Stimulated activated CD8-positive, alpha-beta memory T cell treated with anti-CD3 and anti-CD28 coated beads, Interleukin-4, amount 100 ng/mL, for 4 hours (primary cell): ENCODE data around the gene ENPP6.

Experiments
- DNase-seq, 2 donors: peaks; one replicate each; pipeline ENCODE4 v3.0.0-alpha.2; 2020; ENCODE audit warnings: low read depth in 2 of 2, low spot score in 1 of 2

The ENPP6 gene

DNA sequence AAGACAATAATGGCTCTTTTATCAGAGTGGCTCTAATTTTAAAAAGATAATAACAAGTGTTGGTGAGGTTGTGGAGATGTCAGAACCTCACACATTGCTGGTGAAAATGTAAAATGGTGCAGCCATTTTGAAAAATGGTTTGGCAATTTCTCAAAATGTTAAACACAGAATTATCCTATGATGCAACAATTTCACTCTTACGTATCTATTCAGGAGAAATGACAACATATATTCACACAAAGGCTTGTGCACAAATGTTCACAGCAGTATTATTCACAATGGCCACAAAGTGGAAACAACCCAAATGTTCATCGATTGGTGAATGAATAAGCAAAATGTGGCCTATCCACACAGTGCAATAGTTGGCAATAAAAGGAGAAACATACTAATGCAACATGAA, 24.7 kb downstream of the ENPP6 start:
- DNase-seq: no peak

DNA sequence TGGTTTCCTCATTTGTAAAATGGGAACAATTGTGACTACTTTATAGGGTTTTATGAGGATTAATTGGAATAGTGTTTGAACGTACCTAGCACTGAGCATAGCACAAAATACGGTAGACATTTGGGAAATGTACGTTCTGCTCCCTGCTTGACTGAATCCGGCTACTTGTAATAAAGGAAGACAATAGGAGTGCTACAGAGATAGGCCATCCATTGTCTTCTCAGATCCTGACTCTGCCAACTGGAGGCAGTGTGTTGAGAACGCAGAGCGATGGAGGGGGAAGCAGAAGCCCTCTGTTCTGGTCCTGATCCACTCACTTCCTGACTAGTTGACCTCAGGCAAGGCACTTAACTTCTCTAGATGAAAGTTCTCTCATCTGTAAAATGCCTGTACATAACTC, 26.4 kb downstream of the ENPP6 start:
- no peak for DNase-seq

DNA sequence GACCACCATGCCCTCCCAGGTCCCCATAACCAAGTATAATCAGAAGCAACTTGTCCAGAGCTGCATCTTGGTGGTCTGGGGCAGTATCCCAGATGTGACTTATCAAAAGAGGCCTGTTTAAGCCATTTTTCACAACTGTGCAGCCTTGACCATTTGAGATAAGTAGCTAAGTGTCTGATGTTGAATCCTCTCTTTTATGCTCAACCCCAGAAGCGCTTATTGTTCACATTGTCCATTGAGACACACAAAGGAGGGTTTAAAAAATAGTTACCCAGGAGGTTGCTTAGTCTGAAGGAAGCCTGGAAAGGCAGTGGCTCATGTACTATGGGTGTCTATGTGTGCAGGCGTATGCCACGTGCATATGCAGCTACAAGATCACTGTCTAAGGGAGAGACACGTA, 27.0 kb downstream of the ENPP6 start:
- DNase-seq: no peak

DNA sequence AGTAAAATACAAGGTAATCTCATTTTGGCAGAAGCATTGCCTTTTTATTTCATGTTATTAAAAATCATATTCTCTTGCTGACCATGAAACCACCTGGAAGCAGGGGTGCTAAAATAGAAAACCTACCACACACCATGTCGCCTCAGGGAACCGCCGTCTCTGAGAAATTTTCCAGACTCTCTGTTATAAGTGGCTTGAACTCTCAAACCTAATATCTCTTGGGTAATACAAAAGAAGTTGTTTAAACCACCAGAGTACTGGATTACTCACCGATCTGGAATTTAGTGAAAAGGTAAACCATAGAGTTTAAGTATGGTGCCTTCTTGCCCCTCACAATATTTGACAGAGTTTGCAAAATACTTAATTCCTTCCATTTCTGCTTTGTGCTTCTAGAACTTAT, 27.7 kb downstream of the ENPP6 start:
- DNase-seq: no peak

DNA sequence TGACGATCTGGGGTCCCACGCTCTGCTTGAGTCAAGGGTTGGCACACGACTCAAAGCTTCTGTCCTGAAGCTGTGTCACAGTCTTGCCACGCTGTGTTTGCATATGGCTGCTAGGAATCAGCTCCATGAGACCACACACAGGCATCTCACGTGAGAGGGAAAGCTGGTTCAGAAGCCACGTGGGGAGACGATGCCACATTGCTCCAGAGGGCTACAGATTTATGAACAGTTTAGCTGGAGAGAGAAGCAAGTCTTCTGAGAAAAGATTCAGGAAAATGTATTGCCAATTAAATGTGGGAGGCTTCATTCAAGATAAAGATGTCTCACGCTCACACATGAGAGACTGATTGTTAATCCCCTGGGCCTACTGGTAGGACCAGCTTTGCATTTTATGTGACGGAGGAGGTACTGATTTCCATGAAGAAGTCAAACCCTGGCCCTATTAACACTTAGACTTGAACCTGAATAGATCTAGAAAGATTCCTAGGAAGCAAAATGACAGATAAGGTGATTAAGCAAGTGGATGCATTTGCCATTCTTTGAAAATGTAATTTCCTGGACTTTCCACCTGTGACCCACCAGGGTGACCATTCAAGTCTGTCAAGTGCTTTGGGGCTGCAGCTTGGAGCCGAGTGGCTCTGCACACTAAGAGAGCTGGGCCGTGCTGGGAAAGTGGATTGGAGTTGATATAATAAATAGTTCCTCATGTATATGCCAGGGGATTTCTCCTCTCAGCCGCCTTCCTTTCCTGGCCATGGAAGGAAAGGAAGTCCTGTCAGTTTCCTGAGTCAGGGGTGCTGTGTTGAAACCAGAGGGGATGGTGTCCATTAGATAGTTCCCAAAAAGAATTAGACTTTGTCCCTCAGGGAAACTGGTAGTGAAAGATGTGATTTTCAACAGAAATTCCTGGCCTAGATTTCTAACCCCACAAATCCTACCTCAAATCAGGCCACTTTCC, 29.0 kb downstream of the ENPP6 start:
- no peak for DNase-seq

DNA sequence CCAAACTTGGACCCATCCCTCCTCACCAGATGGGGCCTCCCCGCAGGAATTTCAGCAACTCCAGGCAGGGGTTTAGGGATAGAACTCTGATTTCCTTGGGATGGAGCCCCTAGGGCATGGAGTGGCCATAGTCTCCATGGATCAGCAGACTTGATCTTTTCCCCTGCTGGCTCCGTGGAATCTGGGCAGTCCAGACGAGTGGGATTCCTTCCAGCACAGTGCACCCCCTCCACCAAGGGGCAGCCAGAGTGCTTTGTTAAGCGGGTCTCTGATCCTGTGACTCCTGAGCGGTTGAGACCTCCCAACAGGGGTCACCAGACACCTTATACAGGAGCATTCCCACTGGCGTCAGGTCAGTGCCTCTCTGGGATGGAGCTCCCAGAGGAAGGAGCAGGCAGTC, 40.4 kb downstream of the ENPP6 start:
- no peak for DNase-seq

DNA sequence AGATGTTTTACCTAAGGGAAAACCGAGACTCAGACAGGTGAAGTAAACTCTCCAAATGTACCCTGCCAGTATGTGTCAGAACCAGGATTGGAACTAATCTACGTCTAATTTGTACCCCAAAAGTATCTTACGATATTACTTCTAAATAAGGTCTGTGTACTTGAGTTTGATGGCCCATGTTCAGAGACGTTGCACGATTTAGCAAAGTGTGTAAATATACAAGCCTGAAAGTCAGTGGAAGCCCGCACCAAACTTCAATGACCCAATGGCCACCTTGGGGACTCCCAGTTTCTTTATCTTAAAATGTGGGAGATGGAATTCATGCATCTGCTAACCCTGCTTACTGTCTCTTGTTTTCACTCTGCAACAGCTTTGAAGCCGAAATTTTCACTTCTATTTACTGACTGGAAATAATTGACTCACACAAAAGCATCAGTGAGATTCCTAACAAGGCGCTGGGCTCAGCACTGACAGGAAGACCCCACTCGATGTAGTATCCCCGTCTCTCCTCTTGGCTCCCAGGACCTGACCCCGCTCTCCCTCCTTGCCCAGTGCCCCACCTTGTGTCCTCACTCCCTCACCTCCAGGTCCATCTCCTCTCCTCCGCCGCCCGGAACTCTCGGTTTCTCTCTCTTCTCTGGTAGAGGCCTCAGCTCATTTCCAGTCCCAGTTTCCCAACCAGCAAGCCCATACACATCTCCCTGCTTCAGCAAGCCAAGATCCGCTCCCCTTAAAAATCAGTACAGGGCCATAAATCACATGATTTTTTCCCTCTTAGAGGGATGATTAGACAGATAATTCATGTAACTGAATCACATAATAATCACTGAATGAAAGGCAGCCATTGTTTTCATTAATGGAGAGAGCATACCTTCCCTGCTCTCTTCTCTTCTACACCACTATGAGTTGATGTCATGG, 42.8 kb downstream of the ENPP6 start:
- DNase-seq: no peak

DNA sequence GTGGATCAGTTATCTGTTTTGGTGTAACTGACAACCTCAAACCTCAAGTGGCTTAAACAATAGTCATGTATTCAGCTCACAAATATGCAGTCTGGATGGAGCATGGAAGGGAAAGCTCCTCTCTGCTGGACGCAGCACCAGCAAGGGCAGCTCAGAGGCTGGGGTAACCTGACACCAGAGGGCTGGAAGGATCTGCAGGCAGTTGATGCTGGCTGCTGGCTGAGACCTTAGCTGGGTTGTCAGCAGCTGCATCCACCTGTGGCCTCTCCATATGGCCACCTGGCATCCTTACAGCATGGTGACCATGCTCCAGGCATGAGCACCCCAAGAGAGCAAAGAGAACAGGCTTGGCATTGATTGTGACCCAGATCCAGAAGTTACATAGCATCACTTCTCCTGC, 46.7 kb downstream of the ENPP6 start:
- DNase-seq: no peak

DNA sequence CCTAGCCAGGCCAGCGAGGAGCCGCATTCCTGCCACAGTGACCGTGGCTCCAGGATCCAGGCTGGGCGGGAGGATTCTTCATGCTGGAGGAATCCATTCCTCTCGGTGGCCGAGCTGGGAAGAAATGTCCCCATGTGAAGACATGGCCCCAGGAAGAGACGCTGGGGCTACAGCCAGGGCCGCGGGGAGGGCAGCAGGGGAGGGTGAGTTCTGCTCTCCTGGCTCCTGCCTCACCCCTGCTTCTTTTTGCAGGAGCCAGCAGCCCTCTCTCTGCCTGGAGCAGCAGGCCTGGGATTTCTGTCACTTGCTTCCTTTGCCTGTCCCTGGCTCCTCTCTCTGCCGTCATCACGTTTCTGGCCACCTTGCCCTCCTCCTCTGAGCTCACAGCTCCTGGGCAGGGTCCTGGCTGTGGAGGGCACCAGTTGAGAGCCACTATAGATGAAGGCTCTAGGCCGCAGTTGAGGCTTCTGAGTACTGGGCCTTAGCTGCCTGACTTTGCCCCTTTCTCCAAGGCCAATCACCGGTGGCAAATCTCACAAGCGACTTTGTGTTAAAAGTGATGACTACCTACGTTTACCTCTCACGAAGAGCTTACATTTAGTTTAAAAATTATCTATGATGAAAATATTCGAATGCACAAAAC, 48.3 kb downstream of the ENPP6 start:
- DNase-seq: no peak

DNA sequence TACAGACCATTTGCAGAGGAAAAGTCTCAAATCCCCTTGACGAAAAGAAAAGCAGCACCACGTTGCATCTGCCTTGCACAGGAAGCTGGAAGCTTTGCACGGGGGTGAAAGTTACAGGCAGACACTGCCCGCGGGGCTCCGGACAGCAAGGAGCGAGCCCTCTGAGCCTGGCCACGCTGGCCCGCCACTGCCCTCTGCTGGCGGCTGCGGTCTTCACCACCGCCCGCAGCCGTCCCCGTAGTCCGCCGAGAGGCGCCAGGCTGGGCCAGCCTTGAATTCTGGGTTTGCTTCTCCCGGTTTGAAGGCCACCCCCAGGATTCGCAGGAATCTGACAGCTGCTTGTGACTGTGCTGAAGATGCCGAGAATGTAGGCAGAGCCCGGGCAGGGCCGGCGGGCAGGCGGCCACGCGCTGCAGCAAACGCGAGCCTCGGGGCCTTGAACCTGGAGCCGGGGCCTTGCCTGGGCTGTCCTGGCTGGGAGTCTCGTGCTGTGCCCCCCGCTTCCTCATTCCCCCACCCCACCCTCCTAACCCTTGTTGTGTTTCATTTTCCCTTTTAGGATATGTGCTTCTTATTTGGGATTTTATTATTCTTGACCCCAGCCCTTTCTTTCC, 49.2 kb downstream of the ENPP6 start:
- DNase-seq: peak; percentile 1 to 2

DNA sequence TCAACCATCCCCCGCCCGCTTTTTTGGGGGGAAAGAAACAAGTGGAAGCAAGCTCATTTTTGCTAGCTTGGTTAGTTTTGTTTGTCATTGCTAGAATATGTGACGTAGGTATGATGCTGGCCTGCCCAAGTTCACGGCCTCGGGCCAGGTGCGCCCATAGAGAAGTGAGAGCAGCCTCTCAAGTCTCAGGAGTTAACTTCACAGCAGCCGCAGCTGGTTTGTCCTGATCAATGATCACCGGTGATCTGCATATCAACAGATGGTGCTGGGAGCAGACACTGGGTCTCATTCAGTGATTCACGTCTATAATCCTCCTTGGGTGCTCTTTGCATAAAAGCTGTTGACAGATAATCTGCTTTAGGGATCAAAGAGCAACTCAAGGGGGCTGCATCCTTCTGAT, 50.1 kb downstream of the ENPP6 start:
- DNase-seq: no peak

DNA sequence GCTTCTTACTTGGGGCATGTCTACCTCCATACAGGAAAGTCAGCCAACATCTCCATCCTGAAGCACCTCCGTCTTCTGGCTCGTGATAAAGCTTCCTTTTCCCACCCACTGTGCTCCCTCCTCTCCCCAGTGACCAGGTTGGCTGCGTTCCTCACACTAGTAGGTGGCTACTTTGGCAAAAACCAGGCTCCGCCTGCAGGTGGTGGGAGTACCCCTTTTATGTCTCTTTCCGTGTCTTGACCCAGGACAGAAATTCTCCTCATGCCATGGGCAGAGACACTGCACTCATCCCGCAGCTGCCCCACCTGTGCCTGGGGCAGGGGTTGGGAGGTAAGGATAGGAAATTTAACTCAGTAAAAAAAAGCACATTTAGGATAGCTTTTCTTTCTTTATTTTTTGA, 50.9 kb downstream of the ENPP6 start:
- DNase-seq: no peak

DNA sequence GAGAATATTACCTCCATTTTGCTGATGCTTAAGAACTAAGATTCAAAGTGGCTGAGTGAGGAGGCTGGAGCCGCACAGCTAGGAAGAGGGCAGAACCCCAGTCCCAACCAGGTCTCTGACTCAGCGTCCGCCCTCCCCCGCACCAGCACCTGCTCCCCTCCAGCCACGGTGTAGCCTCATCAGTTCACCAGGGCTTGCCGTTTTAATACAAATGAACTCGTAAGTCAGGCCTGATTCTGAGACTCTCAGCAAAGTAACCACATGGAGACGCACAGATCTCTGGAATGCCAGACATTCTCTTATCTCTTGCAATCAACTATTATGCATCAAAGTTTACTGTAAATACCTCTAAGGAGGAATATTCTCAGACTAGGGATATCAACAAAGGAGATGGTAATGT, 52.4 kb downstream of the ENPP6 start:
- no peak for DNase-seq

DNA sequence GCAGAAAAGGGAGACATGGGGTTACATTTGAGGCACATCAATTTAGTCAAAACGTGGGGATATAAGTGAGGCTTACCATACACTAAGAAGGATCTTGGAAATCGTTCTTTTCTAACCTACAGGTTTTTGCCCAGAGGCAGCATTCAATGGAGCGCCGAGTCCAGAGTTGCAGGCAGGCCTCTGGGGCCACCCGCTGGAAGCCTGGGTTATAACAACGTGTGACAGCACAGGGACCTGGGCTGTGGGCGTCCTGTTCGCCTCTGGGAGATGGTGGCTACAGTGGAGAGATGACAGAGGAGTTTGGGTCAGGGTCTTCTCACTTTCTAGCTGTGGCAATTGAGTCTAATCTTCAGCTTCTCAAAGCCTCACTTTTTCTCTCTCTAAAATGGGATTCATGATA, 53.9 kb downstream of the ENPP6 start:
- no peak for DNase-seq

DNA sequence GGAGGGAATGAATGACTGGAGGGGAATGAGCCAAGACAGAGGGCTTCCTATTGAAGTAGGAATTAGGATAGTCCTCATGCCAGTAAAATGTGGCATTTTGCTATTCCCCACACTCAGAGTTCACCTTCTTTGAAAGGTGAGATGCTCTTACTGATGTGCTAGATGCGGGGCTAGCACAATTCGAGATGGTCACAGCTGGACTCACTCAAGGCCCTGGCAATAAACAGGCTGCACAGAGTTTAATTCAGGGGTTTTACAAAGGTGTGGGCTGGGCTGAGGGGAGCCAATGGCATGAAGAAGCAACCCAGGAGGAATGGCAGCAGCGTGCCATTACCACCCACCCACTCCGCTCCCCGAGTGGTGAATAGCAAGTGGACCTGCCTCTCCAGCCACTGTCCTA, 55.1 kb downstream of the ENPP6 start:
- no peak for DNase-seq

DNA sequence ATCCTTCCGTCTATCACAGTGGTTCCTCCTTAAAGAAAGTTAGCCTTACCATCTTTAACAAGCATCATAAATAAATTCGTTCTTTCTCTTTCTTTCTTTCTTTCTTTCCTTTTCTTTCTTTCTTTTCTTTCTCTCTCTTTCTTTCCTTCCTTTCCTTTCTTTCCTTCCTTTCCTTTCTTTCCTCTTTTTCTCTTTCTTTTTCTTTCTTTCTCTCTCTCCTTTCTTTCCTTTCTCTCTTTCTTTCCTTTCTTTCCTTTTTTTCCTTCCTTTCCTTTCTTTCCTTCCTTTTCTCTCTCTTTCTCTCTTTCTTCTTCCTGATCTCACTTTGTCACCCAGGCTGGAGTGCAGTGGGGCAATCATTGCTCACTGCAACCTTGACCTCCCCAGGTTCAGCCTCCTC, 60.4 kb downstream of the ENPP6 start:
- DNase-seq: no peak

DNA sequence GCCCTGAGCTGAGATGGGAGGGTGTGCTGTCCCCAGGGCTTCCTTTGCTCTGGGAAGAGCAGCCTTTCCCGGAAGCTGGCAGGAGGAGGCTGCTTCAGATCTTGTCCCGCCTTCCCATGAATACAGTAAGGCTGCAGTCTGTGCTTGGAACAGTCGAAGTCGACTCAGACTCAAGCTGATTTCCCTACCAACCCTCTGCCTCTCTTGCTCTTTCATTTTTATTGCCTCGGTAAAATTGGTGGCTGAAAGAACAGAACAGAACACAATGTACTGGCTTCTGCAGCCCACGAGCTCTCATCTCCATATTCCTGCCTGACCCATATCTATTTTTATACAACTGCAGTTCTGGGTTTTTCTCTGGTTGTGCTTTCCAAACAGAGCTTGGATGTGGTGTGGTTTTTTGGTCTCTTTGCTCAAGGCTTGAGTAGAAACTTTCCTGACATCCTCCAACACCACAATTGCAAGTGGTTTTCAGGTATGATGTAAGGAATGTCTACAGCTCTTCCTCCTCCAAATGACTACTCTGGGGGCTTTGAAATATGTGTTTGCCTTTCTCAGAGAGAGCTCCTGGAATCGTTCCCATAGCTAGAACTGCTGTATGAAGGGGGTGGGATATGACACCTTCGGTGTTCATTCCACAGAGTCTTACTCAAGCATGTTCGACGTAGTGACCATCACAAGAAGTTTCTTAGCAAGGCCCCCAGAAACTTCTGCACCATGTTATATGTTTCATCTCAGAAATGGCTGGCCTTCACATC, 61.3 kb downstream of the ENPP6 start:
- DNase-seq: no peak

DNA sequence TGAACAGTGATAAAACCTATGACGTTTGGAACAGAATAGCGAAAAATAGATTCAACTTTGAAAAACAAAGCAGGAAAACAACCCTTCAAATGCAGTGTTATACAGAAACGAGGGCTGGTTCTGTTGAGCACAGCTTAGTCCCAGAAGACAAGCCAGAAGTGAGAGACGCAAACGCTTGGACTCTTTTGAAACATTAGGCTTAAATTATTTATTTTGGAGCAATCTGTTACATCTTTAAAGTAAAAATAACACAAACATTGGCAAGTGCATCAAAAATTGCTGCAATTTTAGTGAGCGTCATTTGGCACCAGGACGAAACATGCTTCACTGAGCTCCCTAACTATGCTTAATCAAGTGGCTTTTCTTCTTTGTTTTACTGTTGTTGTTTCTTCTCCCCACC, 63.5 kb downstream of the ENPP6 start:
- no peak for DNase-seq

DNA sequence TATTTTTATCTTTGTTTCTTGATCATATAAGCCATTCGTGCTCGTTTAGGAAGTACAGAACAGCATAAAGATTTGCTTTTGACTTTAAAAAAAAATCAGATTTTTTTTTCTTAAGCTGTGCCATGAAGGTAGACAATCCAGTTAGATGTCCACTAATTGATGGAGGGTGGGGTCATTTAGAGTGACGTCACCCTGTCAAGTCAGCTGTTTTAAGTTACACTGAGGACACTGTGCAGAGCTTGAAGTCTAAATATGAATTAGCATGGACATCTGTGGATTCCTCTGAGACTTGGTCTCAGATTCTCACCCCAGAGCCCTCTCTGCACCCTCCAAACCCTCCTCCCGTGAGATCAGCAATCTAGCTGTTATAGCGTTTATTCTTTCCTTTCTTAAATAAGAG, 63.9 kb downstream of the ENPP6 start:
- no peak for DNase-seq

DNA sequence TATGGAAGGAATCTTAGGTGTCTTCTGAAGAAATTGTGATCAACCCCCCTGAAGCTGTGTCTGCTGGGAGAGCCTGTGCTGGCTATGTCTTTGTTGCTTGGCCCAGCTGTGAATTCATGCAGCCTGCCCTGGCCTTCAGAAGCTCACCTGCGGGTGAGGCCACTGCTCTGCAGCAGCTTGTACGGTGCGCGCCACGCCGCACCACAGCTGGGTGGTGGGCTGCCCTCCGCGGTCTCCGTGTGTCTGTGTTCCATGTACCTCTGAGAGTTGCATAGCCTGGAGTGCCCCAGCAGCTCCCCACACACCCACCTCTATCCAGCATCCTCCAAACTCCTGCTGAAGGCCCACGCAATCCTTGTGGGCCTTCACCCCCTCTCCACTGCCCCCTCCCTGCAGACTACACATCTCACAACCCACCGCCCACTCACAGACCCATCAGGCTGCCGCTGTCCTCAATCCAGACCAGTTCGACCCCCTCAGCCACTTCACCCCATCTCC, 65.6 kb downstream of the ENPP6 start:
- no peak for DNase-seq
